Peyer's patch (tissue), 4 donors: ENCODE results near the gene GCGR. TPM values are rescaled to one million over a fixed set of nuclear protein-coding genes. Genes with fewer than 3 reads are reported as not detected.
A peak's percentile ranks its signal among the peaks of the same experiment; 100 is the strongest.

Experiments used
- DNase-seq, 3 donors: peaks; one replicate each; pipeline ENCODE4 v3.0.0-alpha.2; 2017 to 2019
- H3K27ac ChIP-seq, 4 donors: fragments of 200-600 bp; sonication (generic); one replicate each; pipeline ENCODE4 v1.5.1; 2016 to 2019
- H3K27me3 ChIP-seq, 2 donors: fragments of 200-600 bp; sonication (generic); one replicate each; pipeline ENCODE4 v1.5.1; 2019
- H3K36me3 ChIP-seq, 3 donors: fragments of 200-600 bp; sonication (generic); one replicate each; pipeline ENCODE4 v1.5.1; 2016 to 2019
- H3K4me1 ChIP-seq, 4 donors: fragments of 200-600 bp; sonication (generic); one replicate each; pipeline ENCODE4 v1.5.1; 2016 to 2019
- H3K4me3 ChIP-seq, 4 donors: fragments of 200-600 bp; sonication (generic); 1 replicate in 3 of 4; 2 replicates in 1 of 4; pipeline ENCODE4 v1.5.1; 2016 to 2019; ENCODE audit warnings: mild to moderate bottlenecking in 1 of 4
- H3K9me3 ChIP-seq, 4 donors: fragments of 200-600 bp; sonication (generic); one replicate each; pipeline ENCODE4 v1.5.1; 2016 to 2019; ENCODE audit warnings: mild to moderate bottlenecking in 1 of 4
- POLR2A ChIP-seq, 2 donors: fragments of 450-650 bp; IDR thresholded peaks; one replicate each; pipeline ENCODE4 v1.5.1; 2017; ENCODE audit warnings: antibody characterized with exemption in 2 of 2, mild to moderate bottlenecking in 2 of 2, moderate library complexity in 2 of 2
- total RNA-seq, 4 donors: library from RNA; depleted of rRNA; stranded (reverse); fragments of >200 nt; gene quantifications; one replicate each; pipeline ENCODE4 v1.1.0, GENCODE V29; 2016
- TF ChIP-seq, protein P1 (sequence below), 6 experiments: fragments of 450-650 bp in 4 of 6; fragments of 200-600 bp in 2 of 6; sonication (generic) in 1 of 6; IDR thresholded peaks; one replicate each; pipeline ENCODE4 v1.5.1; 2017 to 2019; ENCODE audit warnings: antibody characterized with exemption in 6 of 6, mild to moderate bottlenecking in 3 of 6, moderate library complexity in 1 of 6

GCGR gene
- total RNA-seq, 4 donors from 2014 or later = 0.67 to 1.1 TPM; not detected in 2

DNA sequence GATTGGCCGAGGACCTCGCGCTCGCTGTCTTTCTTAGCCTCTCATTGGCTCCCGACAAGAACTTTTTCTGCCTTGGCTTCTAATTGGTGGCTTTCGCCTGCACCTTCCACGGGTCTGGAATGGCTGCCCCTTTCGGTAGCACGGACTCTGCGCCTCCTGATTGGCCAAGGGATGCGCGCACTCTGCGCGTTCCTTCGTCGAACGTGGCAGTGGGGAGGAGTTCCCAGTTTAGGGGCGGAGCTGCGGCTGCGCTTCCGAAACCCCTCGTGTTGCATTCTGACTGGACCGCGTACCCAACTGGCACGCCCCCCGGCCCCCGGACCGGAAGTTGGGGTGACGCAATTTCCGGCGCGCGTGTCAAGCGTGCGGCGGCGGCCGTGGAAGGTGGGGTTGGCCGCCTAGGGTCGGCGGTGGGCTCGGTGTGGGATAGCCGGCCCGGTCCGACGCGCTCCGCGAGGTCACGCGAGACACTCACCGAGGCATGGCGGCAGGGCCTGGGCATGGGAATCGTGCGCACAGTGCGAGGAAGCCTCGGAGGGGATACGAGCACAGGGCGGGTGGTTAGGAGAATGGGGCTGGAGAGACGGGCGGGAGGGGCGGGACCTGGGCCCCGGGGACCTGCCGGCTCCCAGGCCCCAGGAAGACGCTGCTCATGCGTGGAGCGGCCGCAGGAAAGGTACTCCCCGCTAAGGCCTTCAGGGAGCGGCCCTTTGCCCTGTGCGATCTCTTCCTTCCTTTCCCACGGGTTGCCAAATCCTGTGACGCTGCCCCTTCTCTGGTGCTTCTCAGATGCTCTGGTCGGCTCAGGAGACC, 57.0 kb downstream of the GCGR start:
- TF ChIP-seq, protein P1, sequence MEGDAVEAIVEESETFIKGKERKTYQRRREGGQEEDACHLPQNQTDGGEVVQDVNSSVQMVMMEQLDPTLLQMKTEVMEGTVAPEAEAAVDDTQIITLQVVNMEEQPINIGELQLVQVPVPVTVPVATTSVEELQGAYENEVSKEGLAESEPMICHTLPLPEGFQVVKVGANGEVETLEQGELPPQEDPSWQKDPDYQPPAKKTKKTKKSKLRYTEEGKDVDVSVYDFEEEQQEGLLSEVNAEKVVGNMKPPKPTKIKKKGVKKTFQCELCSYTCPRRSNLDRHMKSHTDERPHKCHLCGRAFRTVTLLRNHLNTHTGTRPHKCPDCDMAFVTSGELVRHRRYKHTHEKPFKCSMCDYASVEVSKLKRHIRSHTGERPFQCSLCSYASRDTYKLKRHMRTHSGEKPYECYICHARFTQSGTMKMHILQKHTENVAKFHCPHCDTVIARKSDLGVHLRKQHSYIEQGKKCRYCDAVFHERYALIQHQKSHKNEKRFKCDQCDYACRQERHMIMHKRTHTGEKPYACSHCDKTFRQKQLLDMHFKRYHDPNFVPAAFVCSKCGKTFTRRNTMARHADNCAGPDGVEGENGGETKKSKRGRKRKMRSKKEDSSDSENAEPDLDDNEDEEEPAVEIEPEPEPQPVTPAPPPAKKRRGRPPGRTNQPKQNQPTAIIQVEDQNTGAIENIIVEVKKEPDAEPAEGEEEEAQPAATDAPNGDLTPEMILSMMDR (IDR thresholded peaks at IDR 0.05) = peak in 4 of 6 experiments; percentile 6 to 49 (median 32)
- TF ChIP-seq POLR2A (IDR thresholded peaks at IDR 0.05) = peak; percentile 92 to 99
- no peaks in the 10 kb centered on the region for H3K27me3 ChIP-seq
- peak overlapping the region; percentile 62 to 100 (median 79) for H3K4me3 ChIP-seq
- H3K27ac ChIP-seq = peak overlapping the region; percentile 95 to 99 (median 98)
- no peaks in the 10 kb centered on the region for H3K9me3 ChIP-seq
- H3K36me3 ChIP-seq = peaks cover 0 to 25% (median 0%) of the 10 kb centered on the region in 3 donors
- H3K4me1 ChIP-seq = peaks cover 0 to 77% (median 19%) of the 10 kb centered on the region in 4 donors
- peak; percentile 98 to 99 (median 99) for DNase-seq

DNA sequence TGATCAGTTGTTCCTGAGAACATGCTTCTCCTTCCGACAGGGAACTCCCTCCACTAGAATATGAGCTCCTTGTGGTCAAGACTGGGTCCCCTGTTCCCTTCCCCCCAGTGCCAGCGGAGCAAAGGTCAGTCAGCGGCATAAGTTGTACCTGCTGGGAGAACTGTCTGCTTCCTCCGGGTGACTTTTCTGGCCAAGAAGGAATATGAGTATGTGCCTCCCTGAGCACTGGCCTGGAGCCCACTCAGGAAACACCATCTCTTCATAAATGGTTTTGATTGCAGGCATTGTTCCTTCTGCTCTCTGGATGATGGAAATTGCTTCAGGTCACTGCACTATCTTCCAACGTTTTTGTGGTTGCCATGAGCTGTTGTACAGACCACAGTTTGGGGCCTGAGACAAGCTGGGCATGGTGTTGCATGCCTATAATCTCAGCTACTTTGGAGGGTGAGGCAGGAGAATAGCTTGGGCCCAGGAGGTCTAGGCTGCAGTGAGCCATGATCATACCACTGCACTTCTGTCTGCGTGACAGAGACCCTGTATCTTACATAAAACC, 59.2 kb downstream of the GCGR start:
- Histone ChIP-seq H3K27me3 (no peaks in the 10 kb centered on the region), H3K4me3 (no peak overlapping the region), H3K4me1 (peaks cover 5 to 77% (median 24%) of the 10 kb centered on the region in 4 donors), H3K27ac (peak overlapping the region in 3 of 4 donors; percentile 58 to 100 (median 99)), H3K9me3 (no peaks in the 10 kb centered on the region), H3K36me3 (peaks cover 0 to 16% (median 0%) of the 10 kb centered on the region in 3 donors)
- no peak for TF ChIP-seq POLR2A (IDR thresholded peaks at IDR 0.05)
- TF ChIP-seq, protein P1 (IDR thresholded peaks at IDR 0.05) = no peak
- peak in 1 of 3 donors; percentile 65 for DNase-seq

Other genes with a start within 250 kb of the GCGR start
- 100 to 1,000 TPM in 3 of 4 donors, 10 to 100 TPM in 1; 77.2 to 911 (median 122) TPM for gene NPLOC4, start 167.0 kb upstream of the GCGR start, total RNA-seq
- not detected for gene TSPAN10, start 167.0 kb upstream of the GCGR start, total RNA-seq
- gene PDE6G, start 147.6 kb upstream of the GCGR start, total RNA-seq = not detected
- gene OXLD1, start 137.5 kb upstream of the GCGR start, total RNA-seq = 10 to 100 TPM in 3 of 4 donors, 1 to 10 TPM in 1; 1.7 to 55.4 (median 41.9) TPM
- gene CCDC137, start 137.4 kb upstream of the GCGR start, total RNA-seq = 10 to 100 TPM; 13.9 to 27.2 (median 17.0) TPM
- 10 to 100 TPM; 33.5 to 45.4 (median 43.4) TPM for gene ARL16, start 120.4 kb upstream of the GCGR start, total RNA-seq
- gene HGS, start 120.1 kb upstream of the GCGR start, total RNA-seq = 100 to 1,000 TPM; 118 to 186 (median 171) TPM
- 10 to 100 TPM; 65.6 to 99.9 (median 76.4) TPM for gene MRPL12, start 100.8 kb upstream of the GCGR start, total RNA-seq
- 100 to 1,000 TPM in 1 of 4 donors, 10 to 100 TPM in 3; 37.1 to 109 (median 64.1) TPM for gene SLC25A10, start 91.9 kb upstream of the GCGR start, total RNA-seq
- 10 to 100 TPM; 19.6 to 47.9 (median 28.8) TPM for gene MCRIP1, start 29.1 kb downstream of the GCGR start, total RNA-seq
- not detected for gene PPP1R27, start 30.9 kb downstream of the GCGR start, total RNA-seq
- gene P4HB, start 56.4 kb downstream of the GCGR start, total RNA-seq = 1,000 to 10,000 TPM in 3 of 4 donors, 100 to 1,000 TPM in 1; 326 to 1,290 (median 1,196) TPM
- gene ARHGDIA, start 67.2 kb downstream of the GCGR start, total RNA-seq = 100 to 1,000 TPM; 282 to 475 (median 350) TPM
- 10 to 100 TPM; 38.9 to 96.6 (median 45.3) TPM for gene ALYREF, start 87.4 kb downstream of the GCGR start, total RNA-seq
- gene ANAPC11, start 87.6 kb downstream of the GCGR start, total RNA-seq = 100 to 1,000 TPM in 1 of 4 donors, 10 to 100 TPM in 3; 69.3 to 126 (median 85.1) TPM
- 1 to 10 TPM in 1 of 4 donors, under 1 TPM in 1, not detected in 2; 0.76 to 1.6 TPM for gene NPB, start 98.1 kb downstream of the GCGR start, total RNA-seq
- 100 to 1,000 TPM in 3 of 4 donors, 10 to 100 TPM in 1; 67.7 to 297 (median 179) TPM for gene PCYT2, start 107.2 kb downstream of the GCGR start, total RNA-seq
- 100 to 1,000 TPM in 2 of 4 donors, 10 to 100 TPM in 2; 82.5 to 130 (median 112) TPM for gene SIRT7, start 114.0 kb downstream of the GCGR start, total RNA-seq
- 10 to 100 TPM; 19.8 to 38.3 (median 34.4) TPM for gene MAFG, start 123.6 kb downstream of the GCGR start, total RNA-seq
- 10 to 100 TPM in 3 of 4 donors, 1 to 10 TPM in 1; 2.4 to 21.5 (median 20.2) TPM for gene PYCR1, start 133.2 kb downstream of the GCGR start, total RNA-seq
- under 1 TPM in 1 of 4 donors, not detected in 3; 0.76 TPM for gene MYADML2, start 143.1 kb downstream of the GCGR start, total RNA-seq
- 1 to 10 TPM in 1 of 4 donors, not detected in 3; 1.2 TPM for gene NOTUM, start 157.0 kb downstream of the GCGR start, total RNA-seq
- 10 to 100 TPM; 31.6 to 70.1 (median 49.9) TPM for gene ASPSCR1, start 173.5 kb downstream of the GCGR start, total RNA-seq
- 100 to 1,000 TPM in 2 of 4 donors, 10 to 100 TPM in 2; 49.1 to 123 (median 91.8) TPM for gene CENPX, start 218.7 kb downstream of the GCGR start, total RNA-seq
- 10 to 100 TPM; 15.5 to 74.3 (median 23.1) TPM for gene LRRC45, start 219.2 kb downstream of the GCGR start, total RNA-seq
- 10 to 100 TPM in 2 of 4 donors, 1 to 10 TPM in 2; 4.6 to 20.6 (median 9.8) TPM for gene RAC3, start 227.5 kb downstream of the GCGR start, total RNA-seq
- gene DCXR, start 233.5 kb downstream of the GCGR start, total RNA-seq = 100 to 1,000 TPM in 2 of 4 donors, 10 to 100 TPM in 2; 68.5 to 104 (median 86.8) TPM
- 10 to 100 TPM; 42.9 to 65.7 (median 50.2) TPM for gene RFNG, start 247.7 kb downstream of the GCGR start, total RNA-seq
- gene GPS1, start 247.7 kb downstream of the GCGR start, total RNA-seq = 100 to 1,000 TPM in 1 of 4 donors, 10 to 100 TPM in 3; 69.2 to 138 (median 88.5) TPM